Activated CD4-positive, alpha-beta T cell treated with anti-CD3 and anti-CD28 coated beads, Interleukin-2, amount 10 ng/mL, durations not matched to agents 24 days and 14 days (primary cell): ENCODE results near the gene TRIO. TPM values are rescaled to one million over a fixed set of nuclear protein-coding genes. Genes with fewer than 3 reads are reported as not detected.

Experiments used
- DNase-seq: peaks from one replicate; pipeline ENCODE4 v3.0.0; 2022
- H3K27ac Mint-ChIP-seq: one replicate; pipeline ENCODE4 v1.8.0; 2022; ENCODE audit warnings: mild to moderate bottlenecking, mixed read lengths
- H3K27me3 Mint-ChIP-seq: one replicate; pipeline ENCODE4 v1.8.0; 2022; ENCODE audit warnings: mixed read lengths
- H3K36me3 Mint-ChIP-seq: one replicate; pipeline ENCODE4 v1.8.0; 2022; ENCODE audit warnings: low read depth, mild to moderate bottlenecking, mixed read lengths
- H3K4me1 Mint-ChIP-seq: one replicate; pipeline ENCODE4 v1.8.0; 2021; ENCODE audit warnings: mixed read lengths
- H3K4me3 Mint-ChIP-seq: one replicate; pipeline ENCODE4 v1.8.0; 2022; ENCODE audit warnings: mild to moderate bottlenecking, moderate library complexity, mixed read lengths
- H3K9me3 Mint-ChIP-seq: one replicate; pipeline ENCODE4 v1.8.0; 2021; ENCODE audit warnings: mixed read lengths
- intact Hi-C: fragments of 100-400 bp; cut with micrococcal nuclease; formaldehyde crosslinking; loops from one replicate; pipeline ENCODE4 v1.15.1; 2023
- total RNA-seq: library from RNA; stranded (reverse); gene quantifications from 2 replicates; pipeline ENCODE4 v1.2.3, GENCODE V29; 2022

Gene TRIO
- total RNA-seq, 1 donor from 2014 or later: 14.0 TPM

GRCh38 chr5:14413331-14413750 lies 270.2 kb downstream of the TRIO start:
- Mint-ChIP-seq H3K9me3 (no peaks in the 10 kb centered on the region), H3K36me3 (no peaks in the 10 kb centered on the region), H3K4me3 (peak overlapping the region; percentile 58), H3K27me3 (no peaks in the 10 kb centered on the region), H3K4me1 (peaks cover 46% of the 10 kb centered on the region), H3K27ac (peak overlapping the region; percentile 93)
- DNase-seq: peak; percentile 79
- intact Hi-C loops: loop anchor here (5.0 to 10.0 kb wide), 3 partner anchors 249 to 511 kb away; partner anchors contain the start of gene OTULIN

- intact Hi-C loops: loop anchor here (2.0 to 10.0 kb wide), 5 partner anchors 13 to 511 kb away; partner anchors contain the start of gene OTULIN
- Mint-ChIP-seq H3K9me3 (no peaks in the 10 kb centered on the region), H3K27me3 (no peaks in the 10 kb centered on the region), H3K4me3 (peak overlapping the region; percentile 64), H3K4me1 (peaks cover 48% of the 10 kb centered on the region), H3K27ac (peak overlapping the region; percentile 93), H3K36me3 (no peaks in the 10 kb centered on the region)
- peak; percentile 66 for DNase-seq
Measured at GRCh38 chr5:14414007-14414406, 270.9 kb downstream of the TRIO start.

GRCh38 chr5:14414656-14415023 lies 271.5 kb downstream of the TRIO start:
- Mint-ChIP-seq H3K36me3 (no peaks in the 10 kb centered on the region), H3K4me1 (peaks cover 46% of the 10 kb centered on the region), H3K27ac (peak overlapping the region; percentile 93), H3K9me3 (no peaks in the 10 kb centered on the region), H3K27me3 (no peaks in the 10 kb centered on the region), H3K4me3 (peak overlapping the region; percentile 64)
- no peak for DNase-seq
- intact Hi-C loops: loop anchor here (1.0 to 10.0 kb wide), 6 partner anchors 14 to 510 kb away; partner anchors contain the start of gene OTULIN

GRCh38 chr5:14415024-14415697 lies 272.0 kb downstream of the TRIO start:
- DNase-seq: peak; percentile 66
- peak overlapping the region; percentile 64 for H3K4me3 Mint-ChIP-seq
- intact Hi-C loops: loop anchor here (1.0 to 10.0 kb wide), 5 partner anchors 14 to 510 kb away; no protein-coding TSS in a partner anchor
- H3K9me3 Mint-ChIP-seq: no peaks in the 10 kb centered on the region
- peaks cover 46% of the 10 kb centered on the region for H3K4me1 Mint-ChIP-seq
- H3K36me3 Mint-ChIP-seq: no peaks in the 10 kb centered on the region
- H3K27me3 Mint-ChIP-seq: no peaks in the 10 kb centered on the region
- H3K27ac Mint-ChIP-seq: peak overlapping the region; percentile 93

GRCh38 chr5:14415698-14416074 lies 272.5 kb downstream of the TRIO start:
- H3K36me3 Mint-ChIP-seq: no peaks in the 10 kb centered on the region
- no peak for DNase-seq
- peaks cover 46% of the 10 kb centered on the region for H3K4me1 Mint-ChIP-seq
- no peaks in the 10 kb centered on the region for H3K27me3 Mint-ChIP-seq
- H3K4me3 Mint-ChIP-seq: peak overlapping the region; percentile 64
- no peaks in the 10 kb centered on the region for H3K9me3 Mint-ChIP-seq
- H3K27ac Mint-ChIP-seq: peak overlapping the region; percentile 93
- intact Hi-C loops: loop anchor here (1.0 to 10.0 kb wide), 7 partner anchors 9 to 509 kb away; no protein-coding TSS in a partner anchor

- peak overlapping the region; percentile 38 for H3K4me3 Mint-ChIP-seq
- intact Hi-C loops: loop anchor here (1.0 to 10.0 kb wide), 4 partner anchors 8 to 508 kb away; no protein-coding TSS in a partner anchor
- H3K4me1 Mint-ChIP-seq: peaks cover 48% of the 10 kb centered on the region
- peak overlapping the region; percentile 93 for H3K27ac Mint-ChIP-seq
- no peaks in the 10 kb centered on the region for H3K27me3 Mint-ChIP-seq
- no peaks in the 10 kb centered on the region for H3K9me3 Mint-ChIP-seq
- DNase-seq: no peak
- H3K36me3 Mint-ChIP-seq: no peaks in the 10 kb centered on the region
Measured at GRCh38 chr5:14416621-14417275, 273.6 kb downstream of the TRIO start.

- Mint-ChIP-seq H3K9me3 (no peaks in the 10 kb centered on the region), H3K4me1 (peaks cover 48% of the 10 kb centered on the region), H3K27ac (peak overlapping the region; percentile 81), H3K27me3 (no peaks in the 10 kb centered on the region), H3K36me3 (no peaks in the 10 kb centered on the region), H3K4me3 (peak overlapping the region; percentile 38)
- intact Hi-C loops: loop anchor here (2.0 to 10.0 kb wide), 3 partner anchors 61 to 507 kb away; no protein-coding TSS in a partner anchor
- no peak for DNase-seq
Measured at GRCh38 chr5:14417276-14417730, 274.2 kb downstream of the TRIO start.

- no peaks in the 10 kb centered on the region for H3K36me3 Mint-ChIP-seq
- no peak for DNase-seq
- H3K27me3 Mint-ChIP-seq: no peaks in the 10 kb centered on the region
- H3K4me3 Mint-ChIP-seq: no peak overlapping the region
- H3K9me3 Mint-ChIP-seq: no peaks in the 10 kb centered on the region
- intact Hi-C loops: loop anchor here (2.0 to 10.0 kb wide), 3 partner anchors 61 to 507 kb away; no protein-coding TSS in a partner anchor
- H3K27ac Mint-ChIP-seq: no peak overlapping the region
- peaks cover 46% of the 10 kb centered on the region for H3K4me1 Mint-ChIP-seq
Measured at GRCh38 chr5:14417792-14418765, 274.9 kb downstream of the TRIO start.

GRCh38 chr5:14419686-14420085 lies 276.5 kb downstream of the TRIO start:
- Mint-ChIP-seq H3K27ac (no peak overlapping the region), H3K4me3 (no peak overlapping the region), H3K27me3 (no peaks in the 10 kb centered on the region), H3K4me1 (peaks cover 41% of the 10 kb centered on the region), H3K9me3 (no peaks in the 10 kb centered on the region), H3K36me3 (no peaks in the 10 kb centered on the region)
- intact Hi-C loops: loop anchor here (10.0 kb wide), 2 partner anchors 385 to 505 kb away; no protein-coding TSS in a partner anchor
- no peak for DNase-seq

GRCh38 chr5:14420101-14420811 lies 277.1 kb downstream of the TRIO start:
- H3K4me3 Mint-ChIP-seq: no peak overlapping the region
- intact Hi-C loops: no loop called here
- H3K36me3 Mint-ChIP-seq: no peaks in the 10 kb centered on the region
- H3K27ac Mint-ChIP-seq: no peak overlapping the region
- H3K9me3 Mint-ChIP-seq: no peaks in the 10 kb centered on the region
- peaks cover 40% of the 10 kb centered on the region for H3K4me1 Mint-ChIP-seq
- no peaks in the 10 kb centered on the region for H3K27me3 Mint-ChIP-seq
- DNase-seq: no peak

- Mint-ChIP-seq H3K36me3 (no peaks in the 10 kb centered on the region), H3K27me3 (no peaks in the 10 kb centered on the region), H3K4me3 (no peak overlapping the region), H3K4me1 (peaks cover 35% of the 10 kb centered on the region), H3K9me3 (no peaks in the 10 kb centered on the region), H3K27ac (no peak overlapping the region)
- DNase-seq: no peak
- intact Hi-C loops: no loop called here
Measured at GRCh38 chr5:14421851-14422250, 278.7 kb downstream of the TRIO start.

GRCh38 chr5:14424011-14424685 lies 281.0 kb downstream of the TRIO start:
- Mint-ChIP-seq H3K36me3 (no peaks in the 10 kb centered on the region), H3K9me3 (no peaks in the 10 kb centered on the region), H3K4me3 (peak overlapping the region; percentile 24), H3K27ac (peak overlapping the region; percentile 73), H3K27me3 (no peaks in the 10 kb centered on the region), H3K4me1 (peaks cover 22% of the 10 kb centered on the region)
- intact Hi-C loops: loop anchor here (1.0 kb wide), 2 partner anchors 8 to 13 kb away; no protein-coding TSS in a partner anchor
- DNase-seq: peak; percentile 70
